PC-9 (cell line): ENCODE measurements around the gene GMPR2. TPM values are rescaled to one million over a fixed set of nuclear protein-coding genes. Genes with fewer than 3 reads are reported as not detected.
A peak's percentile ranks its signal among the peaks of the same experiment; 100 is the strongest.

ENCODE experiments used
- BruUV-seq: library from RNA; stranded (reverse); fragments of 400-500 nt; replicated peaks from 2 replicates; lab custom pipeline; 2021; lab: Mats Ljungman, UMichigan
- CTCF ChIA-PET: fragments of 300-600 bp; sonication (Branson Sonifier 250); formaldehyde crosslinking; loops from one replicate; lab custom pipeline; 2022; ENCODE audit warnings: antibody characterized with exemption; lab: Charles Lee
- POLR2A ChIA-PET: fragments of 300-600 bp; sonication (Branson Sonifier 250); formaldehyde crosslinking; loops from one replicate; lab custom pipeline; 2022; ENCODE audit warnings: antibody characterized with exemption; ENCODE audit not compliant: unreplicated experiment; lab: Charles Lee
- DNase-seq, 2 experiments: peaks; one replicate each; pipeline versions ENCODE4 v3.0.0 to v3.0.0-alpha.2; 2015 to 2022; ENCODE audit warnings: mixed read lengths in 1 of 2
- H2AFZ ChIP-seq: fragments of 200-600 bp; sonication (generic); 2 replicates; pipeline ENCODE4 v1.8.1; 2017; ENCODE audit warnings: antibody characterized with exemption
- H3F3A ChIP-seq: fragments of 200-600 bp; sonication (generic); 2 replicates; pipeline ENCODE4 v1.8.1; 2017; ENCODE audit warnings: antibody characterized with exemption, mild to moderate bottlenecking, low read depth; ENCODE audit not compliant: insufficient read depth
- H3K27ac ChIP-seq: fragments of 200-600 bp; sonication (generic); 2 replicates; pipeline ENCODE4 v1.6.1; 2016; ENCODE audit warnings: mixed run types
- H3K27me3 ChIP-seq: fragments of 200-600 bp; sonication (generic); 2 replicates; pipeline ENCODE4 v1.6.1; 2016; ENCODE audit warnings: low read depth, mixed run types; ENCODE audit not compliant: insufficient read depth
- H3K36me3 ChIP-seq: fragments of 200-600 bp; sonication (generic); 2 replicates; pipeline ENCODE4 v1.6.1; 2016; ENCODE audit warnings: low read depth, mixed run types
- H3K4me1 ChIP-seq: fragments of 200-600 bp; sonication (generic); replicated peaks from 2 replicates; pipeline ENCODE4 v1.6.1; 2016; ENCODE audit warnings: mixed run types; ENCODE audit not compliant: insufficient read depth
- H3K4me2 ChIP-seq: fragments of 200-600 bp; sonication (generic); 2 replicates; pipeline ENCODE4 v1.6.1; 2017; ENCODE audit warnings: mixed run types
- H3K4me3 ChIP-seq: fragments of 200-600 bp; sonication (generic); 2 replicates; pipeline ENCODE4 v1.6.1; 2016; ENCODE audit warnings: mixed run types
- H3K79me2 ChIP-seq: fragments of 200-600 bp; sonication (generic); 2 replicates; pipeline ENCODE4 v1.6.1; 2017; ENCODE audit warnings: low read depth, mixed run types
- H3K9me2 ChIP-seq: fragments of 200-600 bp; sonication (generic); 2 replicates; pipeline ENCODE4 v1.8.1; 2017; ENCODE audit warnings: mild to moderate bottlenecking; ENCODE audit not compliant: insufficient read depth
- H3K9me3 ChIP-seq: fragments of 200-600 bp; sonication (generic); 2 replicates; pipeline ENCODE4 v1.8.1; 2016; ENCODE audit warnings: low read depth; ENCODE audit not compliant: insufficient read depth
- H4K20me1 ChIP-seq: fragments of 200-600 bp; sonication (generic); 2 replicates; pipeline ENCODE4 v1.8.1; 2017; ENCODE audit not compliant: insufficient read depth
- CTCF ChIP-seq: fragments of 200-600 bp; sonication (generic); conservative IDR thresholded peaks from 2 replicates; pipeline ENCODE4 v1.6.1; 2017; ENCODE audit warnings: mixed run types, antibody characterized with exemption, mild to moderate bottlenecking, moderate library complexity
- EZH2 ChIP-seq: fragments of 200-600 bp; sonication (generic); IDR thresholded peaks from 2 replicates; pipeline ENCODE4 v1.8.0; 2017; ENCODE audit warnings: antibody characterized with exemption, low read depth
- intact Hi-C: fragments of 100-400 bp; cut with micrococcal nuclease; formaldehyde crosslinking; loops from one replicate; pipeline ENCODE4 v1.10.0; 2022; ENCODE audit not compliant: unreplicated experiment
- total RNA-seq: library from RNA; stranded (reverse); gene quantifications from 2 replicates; pipeline ENCODE4 v1.2.3, GENCODE V29; 2021

The GMPR2 gene
- total RNA-seq, 1 experiment from 2014 or later: 55.3 TPM

DNA sequence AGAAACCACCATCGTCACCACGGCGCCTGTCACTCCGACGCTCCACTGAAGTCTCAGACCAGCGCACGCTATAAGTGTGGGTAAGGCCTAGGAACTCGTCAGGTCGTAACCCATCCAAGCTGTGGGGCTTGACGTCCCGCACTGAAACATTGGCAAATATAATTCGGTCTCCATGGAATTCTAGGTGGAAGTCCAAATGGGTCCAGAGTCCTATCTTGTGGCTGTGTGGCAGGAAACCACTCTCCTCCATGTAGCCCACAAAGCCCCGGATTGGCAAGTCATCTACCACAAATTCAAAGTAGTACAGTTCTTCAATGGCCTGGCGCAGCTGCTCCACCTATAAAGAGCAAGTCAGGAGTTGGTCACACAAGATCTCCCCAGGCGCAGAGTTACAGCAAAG, 39.8 kb upstream of the GMPR2 start:
- peaks cover 14% of the 10 kb centered on the region for H3K4me1 ChIP-seq
- peaks cover 36% of the 10 kb centered on the region for H3K79me2 ChIP-seq
- no peaks in the 10 kb centered on the region for H3K9me2 ChIP-seq
- intact Hi-C loops: no loop called here
- no peak overlapping the region for H3K27ac ChIP-seq
- TF ChIP-seq CTCF (no peak), EZH2 (no peak)
- ChIA-PET CTCF (no interaction called here), POLR2A (no interaction called here)
- no TSS peak for BruUV-seq
- H3K36me3 ChIP-seq: no peaks in the 10 kb centered on the region
- H3K4me3 ChIP-seq: no peak overlapping the region
- H3K27me3 ChIP-seq: no peaks in the 10 kb centered on the region
- no peaks in the 10 kb centered on the region for H4K20me1 ChIP-seq
- no peak overlapping the region for H3K4me2 ChIP-seq
- H3F3A ChIP-seq: peaks cover 11% of the 10 kb centered on the region; the same call in 1 of the 2 replicates
- H3K9me3 ChIP-seq: no peaks in the 10 kb centered on the region
- no peak overlapping the region for H2AFZ ChIP-seq
- DNase-seq: no peak

DNA sequence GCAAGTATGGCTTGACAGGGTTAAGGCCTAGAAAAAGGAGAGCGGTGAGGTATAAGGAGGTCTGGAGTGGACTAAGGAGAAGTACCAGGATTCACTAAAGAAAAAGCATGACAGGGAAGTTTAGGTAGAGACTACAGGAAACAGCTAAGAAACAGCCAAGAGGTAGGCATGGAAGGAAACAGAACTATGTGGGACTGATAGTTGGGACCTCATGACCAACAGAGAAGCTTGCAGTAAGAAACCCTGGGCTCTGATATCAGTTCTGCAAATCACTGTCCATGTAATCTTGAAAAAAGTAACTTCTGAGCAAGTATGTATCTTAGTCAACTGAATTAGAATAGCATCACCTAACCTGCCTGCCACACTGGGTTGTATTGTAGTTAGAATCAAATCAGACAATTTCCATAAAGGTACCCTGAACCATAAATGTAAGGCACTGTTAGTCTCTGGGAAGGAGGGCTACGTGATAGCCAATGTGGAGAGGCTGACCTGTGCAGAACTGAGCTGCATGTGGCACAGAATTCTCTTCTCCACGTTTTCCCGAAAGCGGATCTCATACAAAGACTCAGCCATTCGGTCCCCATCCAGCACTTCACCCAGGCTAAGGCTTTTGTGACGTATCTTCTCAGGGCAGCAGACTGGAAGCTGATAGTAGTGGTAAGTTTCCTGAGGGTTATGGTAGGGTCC, 38.4 kb upstream of the GMPR2 start:
- DNase-seq: no peak
- Histone ChIP-seq H2AFZ (no peak overlapping the region; the same call in 1 of the 2 replicates), H3K27ac (no peak overlapping the region), H3K9me2 (no peaks in the 10 kb centered on the region), H4K20me1 (no peaks in the 10 kb centered on the region), H3F3A (peaks cover 8% of the 10 kb centered on the region; the same call in 1 of the 2 replicates), H3K4me1 (0 out of 2 replicates have a peak, but pooled peaks cover 9% of the 10 kb centered on the region), H3K27me3 (no peaks in the 10 kb centered on the region), H3K79me2 (peaks cover 35% of the 10 kb centered on the region), H3K4me3 (peak overlapping the region; percentile 71; the same call in 1 of the 2 replicates), H3K4me2 (peak overlapping the region; percentile 71), H3K9me3 (no peaks in the 10 kb centered on the region), H3K36me3 (no peaks in the 10 kb centered on the region)
- TF ChIP-seq EZH2 (no peak), CTCF (no peak)
- ChIA-PET CTCF (no interaction called here), POLR2A (interaction anchor here (1.2 kb wide), 1 partner anchor 57 kb away, joined by 5 read pairs; no protein-coding TSS in a partner anchor)
- intact Hi-C loops: loop anchor here (2.0 kb wide), 1 partner anchor 18 kb away; the partner anchor contains the start of gene CHMP4A
- BruUV-seq: TSS peak; percentile 51

- no TSS peak for BruUV-seq
- CTCF ChIA-PET: no interaction called here
- intact Hi-C loops: loop anchor here (2.0 kb wide), 1 partner anchor 18 kb away; the partner anchor contains the start of gene CHMP4A
These were observed 37.9 kb upstream of the GMPR2 start for GRCh38 chr14:24194873-24195185.

More at GRCh38 chr14:24194873-24195185, 37.9 kb upstream of the GMPR2 start:
- H3K4me3 ChIP-seq: peak overlapping the region; percentile 71
- H3K4me2 ChIP-seq: peak overlapping the region; percentile 71
- peaks cover 35% of the 10 kb centered on the region for H3K79me2 ChIP-seq
- H3K9me3 ChIP-seq: no peaks in the 10 kb centered on the region
- TF ChIP-seq CTCF (no peak), EZH2 (no peak)
- no peaks in the 10 kb centered on the region for H3K36me3 ChIP-seq
- POLR2A ChIA-PET: interaction anchor here (0.7 to 1.2 kb wide), 2 partner anchors 18 to 58 kb away, joined by 3 to 5 read pairs; partner anchors contain the start of gene CHMP4A
- no peaks in the 10 kb centered on the region for H3K27me3 ChIP-seq
- no peaks in the 10 kb centered on the region for H4K20me1 ChIP-seq
- no peaks in the 10 kb centered on the region for H3K9me2 ChIP-seq
- H3F3A ChIP-seq: peaks cover 8% of the 10 kb centered on the region; the same call in 1 of the 2 replicates
- peak overlapping the region; percentile 80; the same call in 1 of the 2 replicates for H3K27ac ChIP-seq
- peak overlapping the region; percentile 91 for H2AFZ ChIP-seq
- no peak for DNase-seq
- 0 out of 2 replicates have a peak, but pooled peaks cover 7% of the 10 kb centered on the region for H3K4me1 ChIP-seq
